Measurements from ENCODE around the gene SMTNL2. TPM values are rescaled to one million over a fixed set of nuclear protein-coding genes. Genes with fewer than 3 reads are reported as not detected.

The SMTNL2 gene
- total RNA-seq, 2 donors from 2014 or later, result 4.6 to 6.3 TPM

- Histone ChIP-seq H3K4me3 (no peak overlapping the region), H3K27ac (no peak overlapping the region), H3K27me3 (replicated peaks; ENCODE audit: insufficient read depth) (no peaks in the 10 kb centered on the region), H3K4me1 (replicated peaks) (no peaks in the 10 kb centered on the region), H3K9me3 (no peaks in the 10 kb centered on the region), H3K36me3 (no peaks in the 10 kb centered on the region)
- no peak for DNase-seq (ENCODE audit: low spot score)
- TF ChIP-seq POLR2A (IDR thresholded peaks at IDR 0.05) (no peak), POLR2AphosphoS5 (IDR thresholded peaks at IDR 0.05) (no peak), CTCF (IDR thresholded peaks at IDR 0.05) (no peak)
- intact Hi-C loops (cut with DNase I), result no loop called here
- WGBS, result 73% methylated on average over 6 of the region's 6 CpGs
Observed at GRCh38 chr17:4610656-4611055, 26.3 kb downstream of the SMTNL2 start.

GRCh38 chr17:4616476-4616875, 32.1 kb downstream of the SMTNL2 start:
- intact Hi-C loops (cut with DNase I), result no loop called here
- Histone ChIP-seq H3K36me3 (no peaks in the 10 kb centered on the region), H3K9me3 (no peaks in the 10 kb centered on the region), H3K4me3 (no peak overlapping the region), H3K27ac (no peak overlapping the region), H3K27me3 (replicated peaks; ENCODE audit: insufficient read depth) (no peaks in the 10 kb centered on the region), H3K4me1 (replicated peaks) (no peaks in the 10 kb centered on the region)
- WGBS, result 74% methylated on average over 9 of the region's 9 CpGs
- DNase-seq (ENCODE audit: low spot score), result no peak
- TF ChIP-seq CTCF (IDR thresholded peaks at IDR 0.05), result no peak

GRCh38 chr17:4617090-4617489, 32.8 kb downstream of the SMTNL2 start:
- H3K9me3 ChIP-seq, result no peaks in the 10 kb centered on the region
- no peak overlapping the region for H3K27ac ChIP-seq
- TF ChIP-seq POLR2A (IDR thresholded peaks at IDR 0.05), result no peak
- TF ChIP-seq POLR2AphosphoS5 (IDR thresholded peaks at IDR 0.05), result no peak
- TF ChIP-seq CTCF (IDR thresholded peaks at IDR 0.05), result no peak
- 83% methylated on average over 17 of the region's 17 CpGs for WGBS
- no peaks in the 10 kb centered on the region for H3K4me1 ChIP-seq (replicated peaks)
- no peaks in the 10 kb centered on the region for H3K36me3 ChIP-seq
- H3K27me3 ChIP-seq (replicated peaks; ENCODE audit: insufficient read depth), result no peaks in the 10 kb centered on the region
- no peak for DNase-seq (ENCODE audit: low spot score)
- intact Hi-C loops (cut with DNase I), result no loop called here
- H3K4me3 ChIP-seq, result no peak overlapping the region

- H3K4me3 ChIP-seq, result no peak overlapping the region
- H3K36me3 ChIP-seq, result no peaks in the 10 kb centered on the region
- no peak overlapping the region for H3K27ac ChIP-seq
- no peak for TF ChIP-seq POLR2AphosphoS5 (IDR thresholded peaks at IDR 0.05)
- TF ChIP-seq CTCF (IDR thresholded peaks at IDR 0.05), result no peak
- TF ChIP-seq POLR2A (IDR thresholded peaks at IDR 0.05), result no peak
- H3K4me1 ChIP-seq (replicated peaks), result no peaks in the 10 kb centered on the region
- WGBS, result 58% methylated on average over 15 of the region's 15 CpGs
- no peak for DNase-seq (ENCODE audit: low spot score)
- H3K9me3 ChIP-seq, result no peaks in the 10 kb centered on the region
- intact Hi-C loops (cut with DNase I), result no loop called here
- no peaks in the 10 kb centered on the region for H3K27me3 ChIP-seq (replicated peaks; ENCODE audit: insufficient read depth)
Observed at GRCh38 chr17:4617590-4618351, 33.4 kb downstream of the SMTNL2 start.

- intact Hi-C loops (cut with DNase I), result loop anchor here (5.0 kb wide), 1 partner anchor 33 kb away; no protein-coding TSS in a partner anchor
- H3K36me3 ChIP-seq, result no peaks in the 10 kb centered on the region
- no peak for TF ChIP-seq POLR2AphosphoS5 (IDR thresholded peaks at IDR 0.05)
- TF ChIP-seq CTCF (IDR thresholded peaks at IDR 0.05), result no peak
- TF ChIP-seq POLR2A (IDR thresholded peaks at IDR 0.05), result no peak
- no peak overlapping the region for H3K4me3 ChIP-seq
- no peaks in the 10 kb centered on the region for H3K9me3 ChIP-seq
- H3K27ac ChIP-seq, result no peak overlapping the region
- 91% methylated on average over 4 of the region's 4 CpGs for WGBS
- no peaks in the 10 kb centered on the region for H3K27me3 ChIP-seq (replicated peaks; ENCODE audit: insufficient read depth)
- H3K4me1 ChIP-seq (replicated peaks), result no peaks in the 10 kb centered on the region
- DNase-seq (ENCODE audit: low spot score), result no peak
Observed at GRCh38 chr17:4620531-4621101, 36.3 kb downstream of the SMTNL2 start.
